Activated T-helper 17 cell treated with anti-CD3 and anti-CD28 coated beads, Interleukin-2, amount 50 U/mL, for 72 hours (primary cell): ENCODE measurements around the gene RAET1E. TPM values are rescaled to one million over a fixed set of nuclear protein-coding genes. Genes with fewer than 3 reads are reported as not detected.

Experiments used
- total RNA-seq, 2 donors: library from RNA; stranded (reverse); gene quantifications; one replicate each; pipeline ENCODE4 v1.2.3, GENCODE V29; 2022

The RAET1E gene
- total RNA-seq, 2 donors from 2014 or later: 0.99 to 4.9 TPM

Other genes with a start within 250 kb of the RAET1E start
- gene KATNA1, start 249.4 kb downstream of the RAET1E start, total RNA-seq: 10 to 100 TPM; 12.3 to 18.8 TPM
- 10 to 100 TPM; 21.5 to 27.9 TPM for gene LATS1, start 180.0 kb downstream of the RAET1E start, total RNA-seq
- 10 to 100 TPM; 54.6 to 84.8 TPM for gene NUP43, start 151.6 kb downstream of the RAET1E start, total RNA-seq
- 10 to 100 TPM; 48.6 to 89.5 TPM for gene PCMT1, start 148.4 kb downstream of the RAET1E start, total RNA-seq
- gene LRP11, start 33.8 kb downstream of the RAET1E start, total RNA-seq: 1 to 10 TPM; 6.5 to 9.6 TPM
- gene RAET1G, start 25.0 kb upstream of the RAET1E start, total RNA-seq: not detected
- not detected for gene ULBP2, start 43.9 kb upstream of the RAET1E start, total RNA-seq
- gene ULBP1, start 65.8 kb upstream of the RAET1E start, total RNA-seq: under 1 TPM; 0.35 to 0.48 TPM
- gene RAET1L, start 127.4 kb upstream of the RAET1E start, total RNA-seq: not detected
- gene ULBP3, start 171.0 kb upstream of the RAET1E start, total RNA-seq: 1 to 10 TPM in 1 of 2 donors, not detected in 1; 1.1 TPM
- not detected for gene PPP1R14C, start 244.9 kb upstream of the RAET1E start, total RNA-seq